A673 (cell line): ENCODE measurements around the gene DGKH. TPM values are rescaled to one million over a fixed set of nuclear protein-coding genes. Genes with fewer than 3 reads are reported as not detected.

Source experiments
- BruUV-seq: library from RNA; stranded (reverse); fragments of 400-500 nt; replicated peaks from 2 replicates; lab custom pipeline; 2021; lab: Mats Ljungman, UMichigan
- CTCF ChIA-PET: fragments of 300-600 bp; sonication (Branson Sonifier 250); formaldehyde crosslinking; loops from one replicate; lab custom pipeline; 2022; ENCODE audit warnings: antibody characterized with exemption; lab: Charles Lee
- POLR2A ChIA-PET: fragments of 300-600 bp; sonication (Branson Sonifier 250); formaldehyde crosslinking; loops from one replicate; lab custom pipeline; 2022; ENCODE audit warnings: antibody characterized with exemption; ENCODE audit not compliant: low non-redundant PET; lab: Charles Lee
- DNase-seq: peaks from one replicate; pipeline ENCODE4 v3.0.0-alpha.2; 2015; ENCODE audit warnings: low spot score
- H3K27ac ChIP-seq: fragments of 200-600 bp; sonication (generic); 2 replicates; pipeline ENCODE4 v1.5.1; 2016; ENCODE audit warnings: mixed run types, low read depth, mild to moderate bottlenecking, mixed read lengths, antibody characterized with exemption, low read length; ENCODE audit not compliant: poor library complexity, severe bottlenecking
- H3K27me3 ChIP-seq: fragments of 200-600 bp; sonication (generic); replicated peaks from 2 replicates; pipeline ENCODE4 v1.6.1; 2017; ENCODE audit warnings: mixed run types, low read depth, mild to moderate bottlenecking, mixed read lengths, antibody characterized with exemption, low read length; ENCODE audit not compliant: insufficient read depth, poor library complexity
- H3K36me3 ChIP-seq: fragments of 200-600 bp; sonication (generic); 2 replicates; pipeline ENCODE4 v1.6.1; 2016; ENCODE audit warnings: mixed run types, mild to moderate bottlenecking, mixed read lengths, antibody characterized with exemption, low read length; ENCODE audit not compliant: insufficient read depth, poor library complexity, severe bottlenecking
- H3K4me1 ChIP-seq: fragments of 200-600 bp; sonication (generic); 2 replicates; pipeline ENCODE4 v1.6.1; 2017; ENCODE audit warnings: mixed run types, mild to moderate bottlenecking, mixed read lengths, antibody characterized with exemption, low read length; ENCODE audit not compliant: insufficient read depth, poor library complexity, severe bottlenecking
- H3K4me3 ChIP-seq: fragments of 200-600 bp; sonication (generic); 2 replicates; pipeline ENCODE4 v1.5.1; 2016; ENCODE audit warnings: low read depth, mixed run types, mild to moderate bottlenecking, mixed read lengths, low read length; ENCODE audit not compliant: poor library complexity, severe bottlenecking
- H3K9me3 ChIP-seq: fragments of 200-600 bp; sonication (generic); 2 replicates; pipeline ENCODE4 v1.6.1; 2016; ENCODE audit warnings: mixed run types, low read depth, mild to moderate bottlenecking, mixed read lengths, antibody characterized with exemption, low read length; ENCODE audit not compliant: poor library complexity, severe bottlenecking
- EZH2 ChIP-seq: fragments of 200-600 bp; sonication (generic); IDR thresholded peaks from 2 replicates; pipeline ENCODE4 v1.6.1; 2017; ENCODE audit warnings: borderline replicate concordance, low read depth, mild to moderate bottlenecking, mixed read lengths, antibody characterized with exemption, low read length; ENCODE audit not compliant: poor library complexity, severe bottlenecking
- intact Hi-C: fragments of 100-400 bp; cut with micrococcal nuclease; formaldehyde crosslinking; loops from one replicate; pipeline ENCODE4 v1.10.0; 2022; ENCODE audit not compliant: unreplicated experiment
- total RNA-seq: library from RNA; stranded (reverse); gene quantifications from 2 replicates; pipeline ENCODE4 v1.2.3, GENCODE V29; 2021
- TF ChIP-seq, protein P1 (sequence below): fragments of 300-800, 200-600 bp; sonication (generic); conservative IDR thresholded peaks from 2 replicates; pipeline ENCODE4 v1.5.1; 2017; ENCODE audit warnings: low read depth, mild to moderate bottlenecking, antibody characterized with exemption, low read length, moderate library complexity, mixed read lengths

Gene DGKH
- total RNA-seq, 1 experiment from 2014 or later = 13.8 TPM

DNA sequence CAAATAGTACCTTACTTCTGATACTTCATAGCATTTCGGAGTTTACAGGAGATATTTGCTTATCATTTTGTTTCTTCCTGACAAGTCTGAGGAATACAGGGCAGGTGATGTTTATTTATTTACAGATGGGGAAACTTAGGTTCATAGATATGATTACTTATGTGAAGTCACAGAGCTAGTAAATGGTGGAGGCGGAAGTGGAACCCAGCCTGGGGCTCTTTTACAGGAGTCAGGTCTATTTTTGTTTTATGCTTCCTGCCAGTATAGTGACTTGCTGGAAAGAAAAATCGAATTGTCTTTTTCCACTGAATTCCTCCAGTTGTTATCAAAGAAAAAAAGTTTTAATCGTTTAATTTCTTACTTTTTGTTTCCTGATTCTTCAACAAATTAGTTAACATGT is 66.5 kb downstream of the DGKH start:
- ChIA-PET POLR2A (no interaction called here), CTCF (no interaction called here)
- intact Hi-C loops = loop anchor here (10.0 kb wide), 2 partner anchors 210 to 730 kb away; no protein-coding TSS in a partner anchor
- Histone ChIP-seq H3K27ac (no peak overlapping the region), H3K4me1 (no peaks in the 10 kb centered on the region), H3K9me3 (no peaks in the 10 kb centered on the region), H3K36me3 (no peaks in the 10 kb centered on the region), H3K27me3 (no peaks in the 10 kb centered on the region), H3K4me3 (no peak overlapping the region)
- TF ChIP-seq, protein P1, sequence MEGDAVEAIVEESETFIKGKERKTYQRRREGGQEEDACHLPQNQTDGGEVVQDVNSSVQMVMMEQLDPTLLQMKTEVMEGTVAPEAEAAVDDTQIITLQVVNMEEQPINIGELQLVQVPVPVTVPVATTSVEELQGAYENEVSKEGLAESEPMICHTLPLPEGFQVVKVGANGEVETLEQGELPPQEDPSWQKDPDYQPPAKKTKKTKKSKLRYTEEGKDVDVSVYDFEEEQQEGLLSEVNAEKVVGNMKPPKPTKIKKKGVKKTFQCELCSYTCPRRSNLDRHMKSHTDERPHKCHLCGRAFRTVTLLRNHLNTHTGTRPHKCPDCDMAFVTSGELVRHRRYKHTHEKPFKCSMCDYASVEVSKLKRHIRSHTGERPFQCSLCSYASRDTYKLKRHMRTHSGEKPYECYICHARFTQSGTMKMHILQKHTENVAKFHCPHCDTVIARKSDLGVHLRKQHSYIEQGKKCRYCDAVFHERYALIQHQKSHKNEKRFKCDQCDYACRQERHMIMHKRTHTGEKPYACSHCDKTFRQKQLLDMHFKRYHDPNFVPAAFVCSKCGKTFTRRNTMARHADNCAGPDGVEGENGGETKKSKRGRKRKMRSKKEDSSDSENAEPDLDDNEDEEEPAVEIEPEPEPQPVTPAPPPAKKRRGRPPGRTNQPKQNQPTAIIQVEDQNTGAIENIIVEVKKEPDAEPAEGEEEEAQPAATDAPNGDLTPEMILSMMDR = no peak
- no peak for TF ChIP-seq EZH2
- no peak for DNase-seq
- BruUV-seq = no TSS peak

DNA sequence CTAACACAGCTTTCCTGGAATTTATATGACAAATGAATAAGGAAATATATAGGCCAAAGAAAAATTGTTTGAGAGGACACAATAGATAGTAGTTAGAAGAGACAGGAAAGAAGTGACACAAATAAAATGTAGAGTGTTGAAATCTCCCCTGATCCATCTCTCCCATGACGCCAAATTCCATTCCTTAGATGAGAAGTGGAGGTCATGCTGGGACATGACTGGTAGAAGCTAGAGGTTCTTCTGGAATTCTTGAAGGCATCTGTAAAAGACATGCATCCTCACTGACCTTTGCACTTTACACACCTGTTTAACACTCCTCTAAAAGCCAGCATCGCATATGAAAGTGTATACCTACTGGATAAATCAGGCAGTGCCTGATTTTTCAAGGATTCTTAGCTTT is 67.8 kb downstream of the DGKH start:
- Histone ChIP-seq H3K4me3 (no peak overlapping the region), H3K27ac (no peak overlapping the region), H3K36me3 (no peaks in the 10 kb centered on the region), H3K4me1 (no peaks in the 10 kb centered on the region), H3K9me3 (no peaks in the 10 kb centered on the region), H3K27me3 (no peaks in the 10 kb centered on the region)
- no peak for DNase-seq
- ChIA-PET CTCF (no interaction called here), POLR2A (no interaction called here)
- intact Hi-C loops = loop anchor here (10.0 kb wide), 2 partner anchors 211 to 731 kb away; no protein-coding TSS in a partner anchor
- no peak for TF ChIP-seq EZH2
- TF ChIP-seq, protein P1 = no peak
- BruUV-seq = no TSS peak

DNA sequence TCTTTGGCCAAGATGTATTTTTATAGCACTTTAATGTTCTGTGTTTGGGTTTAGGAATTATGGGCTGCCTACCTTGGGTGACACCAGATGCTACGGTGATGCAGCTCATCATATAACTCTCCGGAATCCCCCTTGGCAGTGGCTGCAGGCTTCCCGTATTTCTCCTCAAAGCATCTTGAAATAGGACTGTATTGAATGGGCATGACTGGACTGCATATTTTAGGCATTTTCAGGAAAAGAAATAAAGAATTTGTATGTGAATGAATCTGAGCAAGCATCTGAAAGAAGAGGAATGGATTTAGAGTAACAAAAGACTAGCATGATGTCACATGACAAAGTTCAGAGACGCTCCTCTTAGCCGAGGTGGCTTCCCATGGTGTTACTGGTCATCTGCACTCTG is 70.6 kb downstream of the DGKH start:
- CTCF ChIA-PET = no interaction called here
- POLR2A ChIA-PET = no interaction called here

More for the DNA sequence above, 70.6 kb downstream of the DGKH start:
- no peak for DNase-seq
- no TSS peak for BruUV-seq
- Histone ChIP-seq H3K27ac (no peak overlapping the region), H3K36me3 (no peaks in the 10 kb centered on the region), H3K27me3 (no peaks in the 10 kb centered on the region), H3K4me3 (no peak overlapping the region), H3K9me3 (no peaks in the 10 kb centered on the region), H3K4me1 (no peaks in the 10 kb centered on the region)
- intact Hi-C loops = loop anchor here (10.0 kb wide), 2 partner anchors 214 to 734 kb away; no protein-coding TSS in a partner anchor
- TF ChIP-seq EZH2 = no peak
- TF ChIP-seq, protein P1 = no peak
